NCI-H1694 treated with DMSO at 0.1 percent for 48 hours (cell line): ENCODE measurements around the gene ZBTB33.

Experiments used
- DNase-seq: peaks from one replicate; lab custom pipeline; 2025; lab: John Stamatoyannopoulos, UW

Gene ZBTB33, protein sequence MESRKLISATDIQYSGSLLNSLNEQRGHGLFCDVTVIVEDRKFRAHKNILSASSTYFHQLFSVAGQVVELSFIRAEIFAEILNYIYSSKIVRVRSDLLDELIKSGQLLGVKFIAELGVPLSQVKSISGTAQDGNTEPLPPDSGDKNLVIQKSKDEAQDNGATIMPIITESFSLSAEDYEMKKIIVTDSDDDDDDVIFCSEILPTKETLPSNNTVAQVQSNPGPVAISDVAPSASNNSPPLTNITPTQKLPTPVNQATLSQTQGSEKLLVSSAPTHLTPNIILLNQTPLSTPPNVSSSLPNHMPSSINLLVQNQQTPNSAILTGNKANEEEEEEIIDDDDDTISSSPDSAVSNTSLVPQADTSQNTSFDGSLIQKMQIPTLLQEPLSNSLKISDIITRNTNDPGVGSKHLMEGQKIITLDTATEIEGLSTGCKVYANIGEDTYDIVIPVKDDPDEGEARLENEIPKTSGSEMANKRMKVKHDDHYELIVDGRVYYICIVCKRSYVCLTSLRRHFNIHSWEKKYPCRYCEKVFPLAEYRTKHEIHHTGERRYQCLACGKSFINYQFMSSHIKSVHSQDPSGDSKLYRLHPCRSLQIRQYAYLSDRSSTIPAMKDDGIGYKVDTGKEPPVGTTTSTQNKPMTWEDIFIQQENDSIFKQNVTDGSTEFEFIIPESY

DNA sequence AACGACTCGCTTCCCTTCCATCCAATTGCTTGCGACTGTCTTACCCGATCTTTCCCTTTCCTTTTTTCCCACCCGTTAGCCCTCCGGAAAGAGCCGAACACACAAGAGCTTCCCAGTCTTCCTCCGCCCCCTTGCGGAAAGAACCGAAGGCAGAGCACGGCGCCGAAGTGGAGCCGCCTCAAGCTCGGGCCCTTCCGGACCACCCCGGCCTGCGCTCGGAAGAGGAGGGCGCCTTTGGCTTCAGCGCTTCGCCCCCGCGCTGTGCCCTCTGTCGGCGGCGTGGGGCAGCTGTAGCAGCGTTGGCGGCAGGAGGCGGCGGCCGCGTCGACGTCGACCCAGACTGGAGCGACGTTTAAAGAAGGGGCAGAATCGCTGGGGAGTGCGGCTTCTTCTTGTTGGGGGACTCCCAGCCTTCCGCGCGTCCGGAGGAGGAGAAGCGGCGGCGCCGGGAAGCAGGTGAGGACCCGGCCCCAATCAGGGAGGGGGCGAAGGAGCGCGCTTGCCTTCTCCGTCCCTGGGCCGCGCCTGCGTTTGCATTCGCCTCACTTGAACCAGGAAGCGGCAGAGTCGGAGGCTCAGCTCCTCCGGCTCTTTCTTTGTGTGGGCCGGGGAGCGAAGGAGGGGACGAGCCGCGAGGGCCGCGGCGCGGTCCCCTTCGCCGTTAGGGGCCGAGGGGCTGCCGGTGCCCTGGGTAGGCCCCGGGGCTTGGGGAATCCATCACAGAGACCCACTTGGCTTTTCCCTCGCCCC is at the start of gene ZBTB33:
Gene ZBTB33, plus strand, starts transcription at position 291 of the 750 bp plus-strand sequence. CDS start 2,604 bp downstream, outside the sequence.
- DNase-seq, result peak; percentile 93

DNA sequence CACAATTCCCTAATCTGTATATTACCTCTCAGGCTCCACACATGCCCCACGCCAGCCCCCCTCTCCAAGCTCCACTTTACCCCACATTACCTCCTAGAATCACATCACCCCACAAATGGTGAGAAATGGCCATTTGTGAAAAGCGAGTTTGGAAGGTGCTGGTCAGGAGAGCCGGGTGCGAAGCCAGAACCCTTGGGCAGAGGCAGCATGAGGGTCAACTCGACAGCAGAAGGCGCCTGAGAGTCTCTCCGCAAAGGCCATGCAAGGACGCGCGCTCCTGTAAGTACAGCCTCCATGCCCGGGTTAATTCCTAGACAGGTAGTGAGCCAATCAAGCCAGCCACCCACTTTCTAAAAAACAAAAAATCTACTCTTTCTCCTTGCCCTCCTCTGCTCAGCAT is 49.8 kb upstream of the ZBTB33 start:
- DNase-seq, result no peak

DNA sequence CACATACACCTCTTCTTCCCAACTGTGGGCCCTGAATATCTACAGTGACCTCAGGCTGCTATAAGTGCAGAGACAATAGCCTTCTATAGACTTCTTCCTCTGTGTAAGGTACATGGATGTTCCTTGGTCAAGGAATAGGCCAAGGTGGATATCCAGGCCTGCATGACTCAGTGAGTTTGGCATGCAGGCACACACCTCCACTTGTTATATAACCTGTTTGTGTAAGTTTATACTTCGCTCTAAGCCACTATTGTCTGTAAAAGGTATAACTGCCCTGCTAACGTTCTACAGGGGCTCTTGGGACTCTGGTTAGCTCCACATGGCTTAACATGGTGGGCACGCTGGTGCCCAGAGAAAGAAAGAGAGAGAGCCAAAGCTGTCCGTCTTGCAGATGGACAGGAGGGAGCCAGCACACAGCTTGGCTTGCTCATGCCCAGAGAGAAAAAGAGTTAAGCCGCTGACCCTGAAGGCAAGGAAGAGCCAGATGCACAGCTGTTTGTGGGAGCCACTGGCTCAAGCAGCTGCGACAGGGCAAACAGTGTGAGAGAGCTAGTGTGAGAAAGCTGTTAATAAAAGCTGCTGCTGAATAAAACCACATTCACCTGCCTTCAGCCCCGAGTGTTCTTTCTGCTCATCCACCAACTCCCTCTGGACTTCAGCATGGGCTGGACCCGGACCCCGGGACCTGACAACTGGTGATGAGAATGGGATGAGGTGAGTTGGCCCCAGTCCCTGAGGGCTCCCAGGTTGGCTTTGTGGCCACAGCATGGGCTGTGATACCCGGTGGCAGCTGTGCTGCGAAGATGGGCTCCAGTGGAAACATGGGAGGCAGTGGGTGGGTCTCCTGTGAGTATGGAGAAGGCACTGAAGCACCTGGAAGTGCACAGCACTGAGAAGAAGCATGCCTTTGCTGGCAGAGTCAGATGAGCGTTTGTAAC is 44.5 kb upstream of the ZBTB33 start:
- DNase-seq, result no peak

DNA sequence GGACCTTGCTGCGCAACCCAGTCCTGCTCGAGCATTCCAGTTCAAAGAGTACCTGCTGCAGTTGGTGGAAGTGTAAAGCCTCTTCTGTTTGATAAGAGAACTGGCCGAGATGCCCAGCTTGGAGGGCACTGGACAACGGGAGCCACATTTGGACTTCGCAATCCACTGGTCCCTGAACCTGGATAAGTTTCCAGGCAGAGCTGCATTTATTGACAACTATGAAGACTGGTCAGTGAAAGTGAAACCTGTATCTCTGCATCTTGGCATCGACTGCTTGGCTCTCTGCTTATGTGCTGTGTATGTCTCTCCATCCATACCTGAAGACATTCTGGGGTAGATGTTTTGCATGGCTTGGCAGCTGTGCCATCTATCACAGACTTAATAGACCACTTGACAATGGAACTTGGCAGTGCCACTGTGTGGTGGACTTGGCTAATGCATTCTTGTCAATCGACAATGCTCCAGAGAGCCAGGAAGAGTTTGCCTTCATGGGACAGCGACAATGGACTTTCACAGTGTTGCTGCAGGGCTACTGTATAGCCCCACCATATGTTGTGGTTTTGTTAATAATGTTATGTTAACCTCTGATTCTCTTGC is 43.5 kb upstream of the ZBTB33 start:
- no peak for DNase-seq

DNA sequence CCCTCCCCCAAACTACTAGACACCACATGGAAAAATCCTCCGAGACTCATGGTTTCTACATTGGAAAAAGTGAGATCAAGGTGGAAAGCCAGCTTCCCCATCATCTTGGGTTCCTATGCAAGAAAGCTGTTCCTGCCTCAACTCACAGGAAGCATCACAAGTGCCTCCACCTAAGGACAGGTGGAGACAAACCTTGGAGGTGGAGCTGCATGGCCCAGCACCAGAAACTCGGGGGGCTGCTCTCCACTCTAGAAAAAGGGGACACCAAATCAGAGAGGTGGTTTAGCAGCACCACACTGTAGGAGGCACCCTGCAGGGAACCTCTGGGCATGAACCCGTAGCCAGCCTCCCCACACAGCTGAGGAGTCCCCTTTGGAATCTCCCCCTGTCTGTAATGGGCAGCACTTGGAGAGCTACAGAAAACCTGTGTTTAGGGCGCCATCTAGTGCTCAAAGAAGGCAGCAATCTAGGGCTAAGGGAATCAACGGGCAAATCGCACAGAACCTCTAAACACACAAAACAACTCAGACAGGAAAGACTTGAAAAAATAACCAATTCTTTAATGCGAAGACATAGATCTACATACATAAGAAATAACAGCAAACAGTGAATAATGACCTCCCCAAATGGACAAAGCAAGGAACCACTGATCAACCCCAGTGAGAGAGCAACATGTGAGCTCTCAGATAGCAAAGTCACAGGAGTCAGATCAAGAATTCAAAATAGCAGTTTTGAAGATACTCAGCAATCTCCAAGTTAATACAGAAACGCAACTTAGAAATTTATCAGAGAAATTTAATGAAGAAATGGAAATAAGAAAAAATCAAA is 37.0 kb upstream of the ZBTB33 start:
- peak; percentile 30 for DNase-seq

DNA sequence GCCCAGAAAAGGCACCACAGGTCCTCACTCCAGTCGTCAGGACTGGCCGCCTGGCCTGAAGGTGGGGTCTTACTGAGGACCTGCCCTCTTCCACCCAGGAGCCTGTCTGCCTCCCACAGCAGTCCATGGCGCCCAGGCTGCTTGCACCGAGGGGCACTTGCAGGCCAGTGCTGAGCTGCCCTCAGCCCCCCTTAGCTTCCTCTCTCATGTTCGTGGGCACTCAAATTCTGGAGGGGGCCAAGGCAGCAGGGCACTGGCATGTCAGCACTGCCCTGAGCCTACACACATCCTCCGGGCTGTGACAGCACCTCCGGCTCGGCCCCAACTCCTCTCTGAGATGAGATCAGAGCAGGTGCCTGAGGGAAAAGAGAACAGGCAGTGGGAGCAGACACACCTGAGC is 27.2 kb upstream of the ZBTB33 start:
- DNase-seq, result no peak

DNA sequence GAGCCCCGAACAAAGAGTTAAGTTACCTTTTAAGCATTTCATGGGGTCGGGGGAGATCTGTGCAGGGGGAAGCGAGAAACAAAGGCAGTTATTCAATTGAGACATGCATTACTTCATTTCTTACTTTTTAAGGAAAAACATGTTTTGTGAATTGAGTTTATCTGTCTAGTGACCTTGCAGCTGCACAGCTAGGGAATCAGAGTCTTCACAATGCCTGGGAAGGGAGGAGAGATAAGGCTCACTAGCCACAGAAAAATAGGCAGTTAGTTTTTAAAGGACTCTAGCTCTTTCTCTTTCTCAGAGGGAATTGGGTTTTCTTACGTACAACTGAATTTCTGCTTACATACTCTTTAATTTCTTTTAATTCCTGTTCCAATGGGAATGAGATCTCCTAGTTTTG is 26.2 kb upstream of the ZBTB33 start:
- DNase-seq, result no peak

DNA sequence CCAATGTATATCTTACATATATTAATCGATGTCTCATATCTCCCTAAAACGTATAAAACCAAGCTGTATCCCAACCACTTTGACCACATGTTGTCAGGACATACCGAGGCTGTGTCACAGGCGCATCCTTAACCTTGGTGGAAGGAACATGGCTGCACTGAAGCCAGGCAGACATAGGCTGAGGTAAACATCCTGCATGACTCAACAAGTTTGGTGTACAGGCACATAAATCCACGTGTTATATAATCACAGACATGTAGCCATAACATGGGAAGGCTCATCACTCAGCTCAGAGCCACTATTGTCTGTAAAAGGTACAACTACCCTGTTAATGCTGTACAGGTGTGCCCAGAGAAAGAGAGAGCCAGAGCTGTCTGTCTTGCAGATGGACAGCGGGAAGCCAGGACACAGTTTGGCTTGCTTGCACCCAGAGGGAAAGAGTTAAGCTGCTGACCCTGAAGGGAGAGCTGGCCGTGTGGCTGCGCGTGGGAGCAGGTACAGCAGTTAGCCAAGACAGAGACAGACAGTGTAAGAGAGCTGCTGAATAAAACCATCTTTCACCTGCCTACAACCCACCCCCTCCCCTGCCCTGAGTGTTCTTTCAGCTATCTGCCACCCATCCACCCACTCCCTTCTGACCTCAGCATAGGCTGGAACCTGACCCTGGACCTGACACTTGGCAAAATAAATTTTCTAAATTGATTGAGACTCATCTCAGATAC is 22.3 kb upstream of the ZBTB33 start:
- no peak for DNase-seq

DNA sequence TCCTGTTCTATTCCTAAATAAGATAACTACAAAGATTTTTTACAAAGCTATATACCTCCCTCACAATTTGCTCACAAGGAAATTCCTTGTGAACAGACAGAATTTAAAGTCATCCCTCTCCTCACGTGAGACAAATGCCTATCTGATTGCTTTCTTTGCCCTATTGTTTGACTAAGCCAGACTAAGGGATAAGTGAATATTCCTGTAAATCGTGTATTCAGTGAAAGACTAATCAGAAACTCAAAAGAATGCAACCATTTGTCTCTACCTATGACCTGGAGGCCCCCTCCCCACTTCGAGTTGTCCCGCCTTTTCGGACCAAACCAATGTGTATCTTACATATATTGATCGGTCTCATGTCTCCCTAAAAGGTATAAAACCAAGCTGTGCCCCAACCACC is 15.3 kb upstream of the ZBTB33 start:
- no peak for DNase-seq

DNA sequence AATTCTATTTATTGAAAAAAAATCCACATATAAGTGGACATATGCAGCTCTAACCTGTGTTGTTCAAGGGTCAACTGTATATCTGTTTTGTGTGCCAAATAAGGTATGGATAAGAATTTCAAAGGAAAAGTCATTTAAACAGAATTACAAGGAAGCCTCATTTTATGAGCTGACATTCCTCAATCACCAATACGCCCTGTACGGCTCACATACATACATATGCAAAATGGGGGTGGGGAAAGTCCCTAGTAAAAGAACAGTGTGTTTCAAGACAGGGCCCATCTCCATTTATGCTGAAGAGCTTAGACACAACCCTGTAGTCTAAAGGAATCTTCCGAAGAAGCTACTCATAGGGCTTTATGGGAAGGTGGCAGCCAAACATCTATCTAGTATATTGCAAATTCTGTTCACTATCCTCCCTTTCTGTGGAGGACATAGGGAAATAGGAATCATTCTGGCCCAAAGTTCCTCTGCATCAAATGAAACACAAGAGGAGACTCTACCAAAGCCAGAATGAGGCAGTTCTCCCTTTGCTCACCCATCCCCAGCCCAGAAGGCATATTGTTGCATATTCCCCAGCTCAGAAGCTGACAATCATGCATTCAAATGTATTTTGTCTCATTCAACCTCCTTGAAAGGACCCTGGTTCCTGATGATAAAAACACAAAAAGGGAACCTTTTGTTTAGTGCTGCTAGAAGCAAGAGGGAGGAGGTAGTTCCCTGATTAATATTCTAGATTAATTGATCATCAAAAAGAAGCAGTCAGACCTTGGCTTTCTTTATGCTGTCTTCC is 13.7 kb upstream of the ZBTB33 start:
- no peak for DNase-seq

DNA sequence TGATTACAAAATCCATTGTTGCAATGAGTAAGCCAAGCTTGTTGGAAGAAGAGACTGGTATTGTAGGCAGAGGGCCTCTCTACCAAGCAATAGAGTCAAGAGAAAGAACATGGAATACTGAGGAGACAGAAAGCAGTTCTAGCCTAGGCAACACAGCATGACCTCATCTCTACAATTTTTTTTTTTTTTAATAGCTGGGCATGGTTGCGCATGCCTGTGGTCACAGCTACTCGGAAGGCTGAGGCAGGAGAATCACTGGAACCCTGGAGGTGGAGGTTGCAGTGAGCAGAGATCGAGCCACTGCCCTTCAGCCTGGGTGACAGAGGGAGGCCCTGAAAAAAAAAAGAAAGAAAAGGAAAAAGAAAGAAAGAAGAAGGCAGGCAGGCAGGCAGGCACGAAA is 11.7 kb upstream of the ZBTB33 start:
- no peak for DNase-seq

DNA sequence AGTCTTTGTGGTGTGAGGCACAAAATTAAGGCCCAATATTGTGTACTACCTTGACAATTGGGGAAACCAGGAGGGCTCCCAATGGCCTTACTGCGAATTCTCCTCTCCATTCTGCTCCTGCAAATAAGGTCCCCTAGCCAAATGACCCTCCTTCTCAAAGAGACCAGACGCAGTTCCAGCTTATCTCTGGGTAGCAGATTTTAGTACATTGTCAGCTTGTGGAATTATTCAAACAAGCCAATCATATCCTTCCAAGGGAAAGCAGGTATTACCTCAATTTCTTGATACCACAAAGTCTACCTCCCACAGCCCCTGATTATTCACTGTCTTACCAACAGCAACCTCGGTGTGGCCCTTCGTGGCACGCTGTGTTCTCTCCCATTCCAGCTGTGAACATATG is 7.8 kb upstream of the ZBTB33 start:
- DNase-seq, result no peak

DNA sequence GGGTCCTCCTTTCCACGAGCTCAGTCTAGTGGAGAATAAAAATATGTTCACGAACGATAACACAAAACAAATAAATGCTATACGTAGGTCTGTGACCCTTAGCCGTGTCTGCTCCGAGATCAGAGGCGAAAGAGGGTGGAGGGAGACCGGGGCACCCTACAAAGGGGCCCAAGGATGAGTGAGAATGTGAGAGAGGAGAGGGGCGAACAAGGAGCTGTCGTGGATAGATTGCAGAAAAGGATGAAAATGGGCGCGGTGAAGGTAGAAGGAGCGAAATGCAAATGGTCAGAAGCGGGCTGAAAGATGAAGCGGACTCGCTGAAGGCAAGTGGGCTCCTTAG is 6.2 kb upstream of the ZBTB33 start:
- no peak for DNase-seq

DNA sequence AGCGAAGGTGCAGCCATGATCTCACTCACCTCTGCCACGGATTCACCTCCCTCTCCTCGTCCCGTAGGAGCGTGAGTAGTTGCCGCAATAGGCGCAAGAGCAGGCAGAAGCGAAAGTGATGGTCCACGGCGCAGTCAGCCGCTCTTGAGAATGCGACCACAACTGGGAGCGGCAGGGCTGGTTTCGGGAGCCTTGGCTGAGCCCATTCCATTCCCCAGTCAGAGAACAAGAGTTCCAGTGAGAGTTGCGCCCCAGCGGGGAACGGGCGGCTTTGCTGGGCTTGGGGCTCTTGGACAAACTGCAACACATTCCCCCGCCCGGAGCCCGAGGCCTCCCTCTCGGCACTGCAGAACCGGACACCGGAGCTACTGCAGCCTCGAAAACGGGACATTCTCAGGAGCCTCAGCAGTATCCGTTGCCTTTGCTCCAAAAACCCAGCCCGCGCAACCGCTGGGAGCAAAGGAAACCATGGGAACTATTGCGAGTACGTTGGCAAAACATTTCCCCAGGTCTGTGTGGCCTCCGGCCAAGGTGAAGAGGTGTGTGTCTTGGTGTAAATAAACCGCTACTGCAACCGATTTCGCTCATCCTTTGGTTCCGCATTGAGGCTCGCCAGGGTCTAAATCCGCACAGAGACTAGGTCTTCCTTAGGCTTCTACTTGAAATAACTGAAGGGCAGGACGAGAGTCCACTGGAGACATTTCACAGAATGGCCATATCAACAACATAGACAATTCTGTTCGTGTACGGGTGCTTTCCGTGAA is 5.7 kb upstream of the ZBTB33 start:
- DNase-seq, result peak; percentile 60

DNA sequence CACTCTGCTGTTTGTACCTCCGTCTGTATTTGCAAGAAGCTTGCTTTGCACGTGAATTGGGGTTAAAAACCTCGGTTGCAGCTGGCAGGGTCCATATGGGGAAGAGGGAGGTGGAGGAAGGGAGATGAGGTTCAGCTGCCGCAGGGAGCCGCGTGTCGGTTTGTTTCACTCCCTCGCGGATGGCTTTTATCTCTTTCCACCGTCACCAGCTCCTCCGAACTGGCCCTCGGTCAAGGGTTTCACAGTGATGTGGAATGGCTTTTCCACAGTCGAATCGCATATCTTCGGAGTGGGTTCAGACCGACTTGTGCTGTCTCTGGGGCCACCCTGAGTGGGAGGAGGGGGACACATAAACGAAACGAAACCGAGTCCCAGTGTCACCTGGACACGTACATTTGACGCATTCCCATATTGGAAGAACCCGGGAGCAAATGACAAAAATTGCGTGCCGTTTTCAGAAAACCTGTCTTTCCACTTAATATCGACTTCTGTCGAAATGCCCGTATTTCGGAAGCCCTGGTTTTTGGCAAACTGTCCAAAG is 929 bp downstream of the ZBTB33 start:
- peak; percentile 22 for DNase-seq

DNA sequence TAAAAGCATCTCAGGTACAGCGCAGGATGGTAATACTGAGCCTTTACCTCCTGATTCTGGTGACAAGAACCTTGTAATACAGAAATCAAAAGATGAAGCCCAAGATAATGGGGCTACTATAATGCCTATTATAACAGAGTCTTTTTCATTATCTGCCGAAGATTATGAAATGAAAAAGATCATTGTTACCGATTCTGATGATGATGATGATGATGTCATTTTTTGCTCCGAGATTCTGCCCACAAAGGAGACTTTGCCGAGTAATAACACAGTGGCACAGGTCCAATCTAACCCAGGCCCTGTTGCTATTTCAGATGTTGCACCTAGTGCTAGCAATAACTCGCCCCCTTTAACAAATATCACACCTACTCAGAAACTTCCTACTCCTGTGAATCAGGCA is 3.2 kb downstream of the ZBTB33 start:
- no peak for DNase-seq

DNA sequence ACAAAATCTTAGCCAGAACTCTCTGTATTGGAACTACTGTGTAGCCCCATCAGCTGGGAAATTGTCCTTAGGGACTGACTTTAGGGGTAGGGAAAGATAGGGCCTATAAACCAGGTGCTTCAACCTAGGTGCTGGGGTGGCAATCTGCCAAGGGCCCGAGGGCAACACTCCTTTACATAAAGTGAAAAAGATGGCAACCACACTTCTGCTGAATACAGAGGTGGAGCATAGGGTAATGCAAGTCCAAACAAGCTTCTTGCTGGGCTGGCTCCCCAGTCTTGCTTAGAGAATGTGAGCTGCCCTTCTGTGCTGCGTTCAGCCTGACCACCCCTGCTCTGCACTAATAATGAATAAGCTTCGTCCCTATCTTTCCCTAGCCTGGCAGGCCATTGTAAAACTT is 9.8 kb downstream of the ZBTB33 start:
- DNase-seq, result no peak
